ENCODE measurements around the gene TSPAN18.

TSPAN18 gene

DNA sequence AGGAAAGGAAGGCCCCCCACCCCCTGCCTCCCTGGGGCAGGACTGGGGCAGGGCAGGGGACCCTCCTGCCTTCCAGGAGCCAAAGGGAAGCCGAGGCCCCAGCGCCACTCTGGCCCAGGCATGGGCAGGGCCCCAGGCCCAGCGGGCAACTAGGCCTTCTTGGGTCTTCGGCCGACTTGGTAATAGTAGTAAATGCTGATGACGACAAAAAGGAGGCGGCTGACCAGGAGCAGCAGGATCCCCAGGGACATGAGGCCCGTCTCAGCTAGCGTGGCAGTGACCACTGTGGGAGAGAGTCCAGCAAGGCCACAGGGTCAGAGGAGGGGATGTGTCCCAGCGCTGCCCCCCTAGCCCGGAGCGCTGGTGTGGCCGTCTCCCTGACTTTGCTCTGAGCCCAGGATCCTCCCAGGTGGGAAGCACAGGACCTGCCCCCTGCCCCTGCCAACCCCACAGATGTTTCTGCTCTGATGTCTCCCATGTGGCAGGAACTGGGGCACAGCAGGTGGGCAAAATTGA lies 208.0 kb downstream of the TSPAN18 start:
- H3K4me1 ChIP-seq (ENCODE audit: insufficient read depth, low read length, severe bottlenecking): no peaks in the 10 kb centered on the region
- no peaks in the 10 kb centered on the region for H4K20me1 ChIP-seq (ENCODE audit: insufficient read depth, low read length)
- no peak overlapping the region for H3K4me3 ChIP-seq (ENCODE audit: low read depth, low read length, poor library complexity, severe bottlenecking)
- H2AFZ ChIP-seq (ENCODE audit: low read length): no peak overlapping the region
- H3K27me3 ChIP-seq (ENCODE audit: insufficient read depth, low read length): no peaks in the 10 kb centered on the region
- no peaks in the 10 kb centered on the region for H3K9me3 ChIP-seq (ENCODE audit: low read length)
- H3K27ac ChIP-seq (ENCODE audit: low read depth, low read length, poor library complexity, severe bottlenecking): no peak overlapping the region
- no peak overlapping the region for H3K4me2 ChIP-seq (ENCODE audit: low read length)
- no peaks in the 10 kb centered on the region for H3K36me3 ChIP-seq (ENCODE audit: insufficient read depth, low read length)
- H3K9ac ChIP-seq (ENCODE audit: low read length): no peak overlapping the region
- no peaks in the 10 kb centered on the region for H3K9me2 ChIP-seq (ENCODE audit: low read depth, low read length)
- H3F3A ChIP-seq (ENCODE audit: insufficient read depth, low read length): no peaks in the 10 kb centered on the region
- TF ChIP-seq, protein P1, sequence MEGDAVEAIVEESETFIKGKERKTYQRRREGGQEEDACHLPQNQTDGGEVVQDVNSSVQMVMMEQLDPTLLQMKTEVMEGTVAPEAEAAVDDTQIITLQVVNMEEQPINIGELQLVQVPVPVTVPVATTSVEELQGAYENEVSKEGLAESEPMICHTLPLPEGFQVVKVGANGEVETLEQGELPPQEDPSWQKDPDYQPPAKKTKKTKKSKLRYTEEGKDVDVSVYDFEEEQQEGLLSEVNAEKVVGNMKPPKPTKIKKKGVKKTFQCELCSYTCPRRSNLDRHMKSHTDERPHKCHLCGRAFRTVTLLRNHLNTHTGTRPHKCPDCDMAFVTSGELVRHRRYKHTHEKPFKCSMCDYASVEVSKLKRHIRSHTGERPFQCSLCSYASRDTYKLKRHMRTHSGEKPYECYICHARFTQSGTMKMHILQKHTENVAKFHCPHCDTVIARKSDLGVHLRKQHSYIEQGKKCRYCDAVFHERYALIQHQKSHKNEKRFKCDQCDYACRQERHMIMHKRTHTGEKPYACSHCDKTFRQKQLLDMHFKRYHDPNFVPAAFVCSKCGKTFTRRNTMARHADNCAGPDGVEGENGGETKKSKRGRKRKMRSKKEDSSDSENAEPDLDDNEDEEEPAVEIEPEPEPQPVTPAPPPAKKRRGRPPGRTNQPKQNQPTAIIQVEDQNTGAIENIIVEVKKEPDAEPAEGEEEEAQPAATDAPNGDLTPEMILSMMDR (IDR thresholded peaks at IDR 0.05; ENCODE audit: low read length): no peak
- no peak for TF ChIP-seq EZH2 (IDR thresholded peaks at IDR 0.05; ENCODE audit: borderline replicate concordance, low read length)
- H3K79me2 ChIP-seq (ENCODE audit: insufficient read depth, low read length): no peaks in the 10 kb centered on the region

DNA sequence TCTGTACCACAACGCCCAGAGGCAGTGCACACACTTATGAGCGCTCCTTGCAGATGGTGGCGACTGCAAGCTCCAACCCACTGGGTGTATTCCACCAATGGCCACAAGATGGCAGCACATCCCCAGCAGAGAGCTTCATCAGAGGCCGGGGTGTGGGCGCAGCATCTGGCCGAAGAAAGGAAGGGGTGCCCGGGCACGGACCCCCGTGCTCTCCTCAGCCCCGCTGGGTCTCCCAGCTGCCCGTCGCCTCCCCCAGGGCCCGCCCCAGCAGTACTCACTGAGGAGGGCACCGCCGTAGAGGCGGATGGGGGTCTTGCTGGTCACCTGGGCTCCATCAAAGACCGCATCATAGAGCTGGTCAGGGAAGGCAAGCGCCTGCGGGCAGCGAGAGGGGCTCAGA lies 209.8 kb downstream of the TSPAN18 start:
- Histone ChIP-seq H3F3A (ENCODE audit: insufficient read depth, low read length) (no peaks in the 10 kb centered on the region), H3K36me3 (ENCODE audit: insufficient read depth, low read length) (no peaks in the 10 kb centered on the region), H3K27me3 (ENCODE audit: insufficient read depth, low read length) (no peaks in the 10 kb centered on the region; the same call in 1 of the 2 replicates), H3K4me3 (ENCODE audit: low read depth, low read length, poor library complexity, severe bottlenecking) (no peak overlapping the region), H3K9ac (ENCODE audit: low read length) (no peak overlapping the region), H3K4me2 (ENCODE audit: low read length) (no peak overlapping the region), H3K9me2 (ENCODE audit: low read depth, low read length) (no peaks in the 10 kb centered on the region), H3K4me1 (ENCODE audit: insufficient read depth, low read length, severe bottlenecking) (no peaks in the 10 kb centered on the region), H3K27ac (ENCODE audit: low read depth, low read length, poor library complexity, severe bottlenecking) (no peak overlapping the region), H3K79me2 (ENCODE audit: insufficient read depth, low read length) (no peaks in the 10 kb centered on the region), H3K9me3 (ENCODE audit: low read length) (no peaks in the 10 kb centered on the region), H4K20me1 (ENCODE audit: insufficient read depth, low read length) (no peaks in the 10 kb centered on the region), H2AFZ (ENCODE audit: low read length) (no peak overlapping the region)
- no peak for TF ChIP-seq EZH2 (IDR thresholded peaks at IDR 0.05; ENCODE audit: borderline replicate concordance, low read length)
- TF ChIP-seq, protein P1 (IDR thresholded peaks at IDR 0.05; ENCODE audit: low read length): peak; percentile 85

DNA sequence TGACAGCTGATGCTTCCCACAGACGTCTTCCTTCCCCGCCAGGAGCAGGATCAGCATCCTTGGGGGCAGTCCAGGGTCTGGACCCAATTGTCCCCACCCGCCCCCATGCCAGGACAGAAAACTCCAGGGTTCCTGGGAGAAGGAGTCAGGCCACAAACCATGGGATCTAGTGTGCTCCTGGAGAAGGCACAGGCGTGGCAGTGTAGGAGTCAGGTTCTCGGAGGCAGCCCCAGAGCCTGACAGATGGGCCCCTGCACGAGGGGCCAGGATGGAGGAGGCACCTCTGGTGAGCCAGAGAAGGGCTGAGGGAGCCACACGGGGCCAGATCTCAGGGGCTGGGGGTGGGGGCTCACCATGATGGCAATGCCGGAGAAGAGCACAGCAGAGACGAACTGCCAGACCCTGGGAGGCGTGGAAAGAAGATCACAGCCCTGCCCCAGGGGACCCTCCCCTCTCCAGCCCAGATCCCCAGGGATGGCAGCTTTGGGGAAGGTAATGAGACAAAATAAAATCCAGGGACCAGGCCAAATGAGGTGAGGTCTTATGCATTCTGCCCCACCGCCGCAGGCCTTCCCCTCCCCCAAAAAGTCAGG lies 210.3 kb downstream of the TSPAN18 start:
- Histone ChIP-seq H3K4me1 (ENCODE audit: insufficient read depth, low read length, severe bottlenecking) (no peaks in the 10 kb centered on the region), H3K79me2 (ENCODE audit: insufficient read depth, low read length) (no peaks in the 10 kb centered on the region), H3K36me3 (ENCODE audit: insufficient read depth, low read length) (no peaks in the 10 kb centered on the region), H3K27me3 (ENCODE audit: insufficient read depth, low read length) (no peaks in the 10 kb centered on the region; the same call in 1 of the 2 replicates), H3K4me3 (ENCODE audit: low read depth, low read length, poor library complexity, severe bottlenecking) (no peak overlapping the region), H4K20me1 (ENCODE audit: insufficient read depth, low read length) (no peaks in the 10 kb centered on the region), H3K9ac (ENCODE audit: low read length) (no peak overlapping the region), H3K9me3 (ENCODE audit: low read length) (no peaks in the 10 kb centered on the region), H2AFZ (ENCODE audit: low read length) (no peak overlapping the region), H3K4me2 (ENCODE audit: low read length) (no peak overlapping the region), H3F3A (ENCODE audit: insufficient read depth, low read length) (no peaks in the 10 kb centered on the region), H3K27ac (ENCODE audit: low read depth, low read length, poor library complexity, severe bottlenecking) (no peak overlapping the region), H3K9me2 (ENCODE audit: low read depth, low read length) (no peaks in the 10 kb centered on the region)
- TF ChIP-seq EZH2 (IDR thresholded peaks at IDR 0.05; ENCODE audit: borderline replicate concordance, low read length): no peak

Measured in OCI-LY1 (cell line).